Activated naive CD4-positive, alpha-beta T cell (primary cell): ENCODE results near the gene ABHD1.

Experiments used
- DNase-seq, 4 experiments: peaks; one replicate each; lab custom pipeline; 2025; lab: John Stamatoyannopoulos, UW

Gene ABHD1

DNA sequence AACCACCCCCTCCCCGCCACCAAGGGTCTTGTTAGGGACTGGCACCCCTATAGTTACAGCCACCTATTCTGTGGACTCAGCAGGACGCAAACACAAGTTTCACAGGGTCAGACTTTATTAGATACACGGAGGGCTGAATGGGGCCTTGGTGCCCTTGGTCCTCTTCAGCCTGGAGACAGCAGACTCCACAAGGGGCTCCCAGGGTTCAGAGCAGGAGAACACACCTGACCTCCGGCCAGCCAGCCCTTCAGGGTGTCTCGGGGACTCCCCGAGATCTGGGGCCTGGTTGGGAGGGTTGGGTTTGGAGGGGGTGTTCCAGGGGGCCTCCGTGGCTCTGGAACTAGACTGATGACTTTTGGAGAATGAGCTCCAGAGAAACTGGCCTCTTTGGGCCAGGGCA, 13.1 kb downstream of the ABHD1 start:
- no peak for DNase-seq

DNA sequence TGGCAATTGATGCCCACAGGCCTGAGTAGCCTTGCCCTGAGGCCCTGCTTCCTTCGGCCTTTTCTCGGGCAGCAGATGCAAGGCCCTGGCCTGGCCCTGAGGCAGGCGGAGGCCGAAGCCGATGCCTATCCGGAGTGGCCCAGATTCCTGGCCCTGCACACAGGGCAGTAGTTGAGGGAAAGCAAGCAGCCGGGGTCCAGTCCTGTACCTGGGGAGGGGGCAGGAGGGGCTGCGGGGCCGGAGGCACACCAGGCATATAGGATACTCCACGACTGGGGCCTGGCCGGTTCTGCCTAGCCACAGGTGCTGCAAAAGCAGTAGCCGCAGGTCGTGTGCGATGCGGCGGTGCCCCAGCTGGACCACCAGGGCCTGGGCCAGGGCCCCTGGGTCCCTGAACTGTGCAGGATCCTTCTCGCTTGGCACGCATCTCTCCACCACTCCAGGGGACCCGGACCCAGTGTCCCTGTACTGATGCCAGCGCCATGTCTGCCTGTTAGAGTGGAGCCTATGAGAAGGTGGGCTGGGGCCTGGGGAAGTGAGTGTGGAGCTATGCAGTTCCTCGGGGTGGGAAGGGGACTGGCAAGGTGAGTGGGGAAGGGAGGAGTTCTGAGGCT, 13.8 kb downstream of the ABHD1 start:
- DNase-seq: no peak

DNA sequence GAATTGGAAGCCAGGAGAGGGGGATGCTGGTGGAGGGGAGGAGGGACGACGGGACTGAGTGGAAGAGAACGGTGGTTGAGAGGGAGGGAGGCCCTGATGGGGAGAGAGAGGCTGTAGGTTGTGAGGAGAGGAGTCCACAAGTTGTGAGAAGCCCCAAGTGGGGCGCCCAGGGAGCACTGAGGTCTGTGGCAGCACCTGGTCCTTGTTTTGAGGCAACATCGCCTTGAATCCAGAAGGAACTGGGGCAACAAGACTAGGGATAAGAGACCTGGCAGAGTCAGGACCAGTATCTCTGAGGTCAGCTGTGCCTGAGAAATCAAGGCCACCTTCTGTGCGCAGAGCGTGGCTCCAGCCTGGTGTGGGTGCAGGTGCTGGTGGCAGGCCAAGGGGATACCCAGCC, 14.5 kb downstream of the ABHD1 start:
- DNase-seq: no peak

DNA sequence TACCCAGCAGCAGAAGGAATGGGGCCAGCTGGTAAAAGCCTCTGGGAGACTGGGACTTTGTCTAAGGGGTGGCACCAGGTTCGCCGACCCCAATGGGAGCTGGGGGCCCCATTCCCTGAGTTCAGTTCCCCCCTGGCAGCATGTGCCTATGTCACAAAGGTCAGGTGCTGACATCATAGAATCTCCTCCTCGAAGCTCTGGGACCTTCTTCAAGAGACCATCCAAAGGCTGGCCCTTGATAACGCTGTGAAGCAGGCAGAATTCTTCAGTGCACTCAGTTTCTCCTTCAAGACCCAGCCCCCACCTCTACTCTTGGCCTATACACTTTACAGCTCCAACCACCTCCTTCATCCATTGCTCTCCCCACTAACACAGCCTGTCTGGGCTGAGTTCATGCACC, 15.7 kb downstream of the ABHD1 start, which contains the start of gene PRR30:
Gene PRR30, minus strand, starts transcription at position 101 of the 400 bp plus-strand sequence. CDS start 1,081 bp downstream, outside the sequence.
- DNase-seq: no peak

DNA sequence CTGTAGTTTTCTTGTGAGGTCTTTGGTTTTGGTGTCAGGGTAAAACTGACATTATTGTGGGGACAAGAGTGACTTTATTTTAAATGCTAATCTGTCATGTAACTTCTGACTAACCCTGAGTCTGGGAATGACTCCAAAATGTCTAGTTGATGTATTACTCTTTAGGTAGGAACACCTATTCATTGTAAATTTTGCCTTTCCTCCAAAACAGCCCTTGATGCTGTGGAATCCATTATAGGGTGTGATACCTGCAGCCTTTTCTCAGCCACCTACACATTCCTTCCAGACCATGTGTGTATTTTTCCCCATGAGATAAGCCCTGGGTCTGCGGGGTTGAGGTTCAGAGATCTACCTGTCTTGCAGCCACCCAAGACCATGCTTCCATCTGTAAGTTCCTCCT, 19.7 kb downstream of the ABHD1 start:
- DNase-seq: no peak

DNA sequence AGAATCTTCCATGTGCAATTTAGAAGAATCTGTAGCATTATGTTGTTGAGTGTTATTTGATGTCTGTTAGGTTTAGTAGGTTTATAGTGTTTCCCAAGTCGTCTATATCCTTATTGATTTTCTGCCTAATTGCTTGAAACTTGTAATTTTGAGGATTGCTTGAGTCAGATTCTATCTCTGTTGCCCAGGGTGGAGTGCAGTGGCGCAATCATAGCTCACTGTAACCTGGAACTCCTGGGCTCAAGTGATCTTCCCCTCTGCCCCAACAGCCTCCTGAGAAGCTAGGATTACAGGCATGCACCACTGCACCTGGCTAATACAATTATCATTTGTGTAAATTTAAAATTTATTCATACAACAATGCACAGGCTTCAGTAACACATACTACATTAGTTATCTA, 22.1 kb downstream of the ABHD1 start:
- no peak for DNase-seq

DNA sequence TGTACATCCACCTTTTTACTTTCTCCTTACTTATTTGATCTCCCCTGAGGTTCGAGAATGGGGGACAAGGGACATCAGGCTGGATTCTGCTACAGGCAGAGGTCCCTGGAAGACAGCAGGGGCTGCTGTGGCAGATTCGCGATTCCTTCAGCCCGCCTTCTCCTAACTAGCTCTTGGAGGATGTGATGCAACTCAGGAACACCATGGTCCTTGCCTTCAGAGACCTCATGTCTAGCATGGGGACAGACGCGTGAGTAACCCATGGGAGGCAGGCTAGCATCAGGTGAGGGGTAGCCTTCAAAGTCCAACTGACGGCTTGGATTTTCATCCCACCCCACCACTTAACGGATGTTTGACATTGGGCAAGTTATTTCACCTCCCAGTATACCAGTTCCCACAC, 24.3 kb downstream of the ABHD1 start:
- no peak for DNase-seq

DNA sequence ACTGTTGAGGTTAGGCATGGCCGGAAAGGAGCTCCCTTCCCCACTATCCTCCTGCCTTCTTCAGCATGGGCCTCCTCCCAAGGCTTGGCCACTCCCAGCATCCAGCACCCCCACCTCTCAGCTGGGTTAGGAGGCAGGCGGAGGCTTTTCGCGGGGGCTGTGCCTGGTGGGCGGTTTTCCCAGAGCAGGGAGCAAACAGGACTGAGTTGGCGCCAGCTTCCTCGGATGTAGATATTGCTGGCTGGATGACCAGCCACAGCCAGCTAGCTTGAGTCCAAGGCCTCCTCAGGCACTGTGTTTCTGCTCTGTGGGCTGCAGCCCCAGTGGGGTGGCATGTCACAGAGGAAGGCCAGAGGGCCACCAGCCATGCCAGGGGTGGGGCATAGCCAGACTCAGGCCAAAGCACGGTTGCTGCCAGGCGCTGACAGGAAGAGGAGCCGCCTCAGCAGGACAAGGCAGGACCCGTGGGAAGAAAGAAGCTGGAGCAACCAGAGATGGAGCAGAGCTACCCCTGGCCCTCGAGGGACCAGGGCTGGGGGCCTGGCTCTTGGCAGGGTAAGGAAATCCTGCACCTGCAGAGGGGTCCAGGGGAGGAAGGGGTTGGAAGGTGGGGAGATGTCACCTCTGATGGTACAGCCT, 25.3 kb downstream of the ABHD1 start, which contains the start of gene TCF23:
Gene TCF23, plus strand, starts transcription at position 204 of the 639 bp plus-strand sequence. Its CDS starts 130 bp downstream, at position 334.
- DNase-seq: no peak

DNA sequence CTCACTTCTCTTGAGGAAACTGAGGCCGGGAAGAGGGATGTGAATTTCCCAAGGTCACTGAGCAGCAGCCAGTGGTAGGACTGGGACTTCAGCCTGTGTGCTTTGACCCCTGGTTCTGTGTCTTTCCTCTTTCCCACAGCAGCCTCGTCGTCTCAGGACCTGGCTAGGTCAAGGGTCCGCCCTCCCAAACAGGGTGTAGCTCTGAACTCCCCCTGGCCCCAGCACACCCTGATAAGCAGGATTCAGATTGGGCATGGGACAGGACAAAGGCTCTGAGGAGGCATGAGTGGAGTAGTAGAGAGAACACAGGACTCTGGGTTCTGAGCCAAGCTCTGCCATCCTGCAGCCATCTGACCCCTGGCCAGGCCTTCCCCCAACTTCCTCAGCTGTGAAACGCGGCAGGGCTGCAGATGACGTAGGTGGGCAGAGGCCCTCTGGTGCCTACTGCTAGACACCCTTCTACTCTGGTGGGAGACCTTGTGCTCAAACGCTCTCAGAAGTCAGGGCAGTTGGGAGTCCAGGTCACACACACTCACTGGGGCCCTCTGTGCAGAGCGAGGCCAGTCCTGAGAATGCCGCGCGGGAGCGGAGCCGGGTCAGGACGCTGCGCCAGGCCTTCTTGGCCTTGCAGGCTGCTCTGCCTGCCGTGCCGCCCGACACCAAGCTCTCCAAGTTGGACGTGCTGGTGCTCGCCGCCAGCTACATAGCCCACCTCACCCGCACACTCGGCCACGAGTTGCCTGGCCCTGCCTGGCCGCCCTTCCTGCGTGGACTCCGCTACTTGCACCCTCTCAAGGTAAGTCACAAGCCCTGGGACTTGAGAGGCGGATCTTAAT, 26.2 kb downstream of the ABHD1 start:
- no peak for DNase-seq

DNA sequence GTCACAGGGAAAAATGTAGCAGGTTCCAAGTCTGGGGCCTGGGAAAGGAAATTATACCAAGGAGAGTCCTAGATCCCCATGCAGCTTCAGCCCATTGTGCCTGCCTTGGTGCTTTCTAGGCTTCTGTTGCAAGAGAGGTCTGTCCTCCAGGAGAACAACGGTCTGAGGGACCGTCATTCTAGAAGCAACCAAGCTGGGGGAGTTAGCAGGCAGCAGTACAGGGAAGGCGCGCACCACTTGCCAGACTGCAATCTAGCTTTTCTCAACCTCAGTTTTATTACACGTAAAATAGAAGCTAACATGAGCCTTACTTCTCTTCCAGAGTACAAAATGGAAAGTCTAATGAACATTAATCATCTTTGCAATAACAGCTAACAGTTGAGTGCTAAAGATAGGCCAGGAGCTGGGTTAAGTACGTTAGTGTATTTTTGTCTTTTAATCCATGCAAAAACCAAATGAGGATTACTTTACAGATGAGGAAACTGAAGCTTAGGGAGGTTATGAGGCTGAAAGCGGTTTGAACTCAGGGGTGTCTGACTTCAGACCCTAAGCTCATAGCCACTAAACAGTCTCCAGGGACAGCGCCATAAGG, 27.1 kb downstream of the ABHD1 start:
- no peak for DNase-seq

DNA sequence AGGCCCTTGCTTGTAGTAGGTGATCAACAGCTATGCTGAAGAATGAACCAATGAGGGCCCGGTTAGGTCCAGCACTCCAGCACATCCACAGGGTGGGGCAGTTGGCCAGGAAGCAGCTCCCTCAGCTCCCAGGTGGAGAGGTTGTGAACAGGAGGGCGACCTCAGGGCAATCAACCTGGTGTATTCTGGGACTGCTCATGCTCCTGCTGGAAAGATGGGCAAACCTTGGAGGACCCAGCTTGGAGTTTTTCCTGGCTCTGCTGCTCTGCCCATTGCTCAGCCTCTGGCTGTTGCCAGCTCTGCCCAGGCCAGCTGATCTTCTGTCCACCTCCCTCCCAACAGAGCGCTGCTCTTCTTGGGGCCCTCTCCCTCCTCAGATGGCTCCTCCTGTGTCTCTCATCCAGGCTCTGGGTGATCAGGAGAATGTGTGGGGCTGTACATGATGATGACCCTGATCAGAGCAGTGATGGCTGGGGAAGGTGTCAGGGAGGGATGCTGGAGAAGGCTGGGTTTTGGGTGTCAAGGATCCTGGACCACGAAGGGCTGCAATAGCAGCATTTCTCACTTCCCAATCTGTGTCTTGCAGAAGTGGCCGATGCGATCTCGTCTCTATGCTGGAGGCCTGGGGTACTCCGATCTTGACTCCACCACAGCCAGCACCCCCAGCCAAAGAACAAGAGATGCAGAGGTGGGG, 28.6 kb downstream of the ABHD1 start:
- no peak for DNase-seq

DNA sequence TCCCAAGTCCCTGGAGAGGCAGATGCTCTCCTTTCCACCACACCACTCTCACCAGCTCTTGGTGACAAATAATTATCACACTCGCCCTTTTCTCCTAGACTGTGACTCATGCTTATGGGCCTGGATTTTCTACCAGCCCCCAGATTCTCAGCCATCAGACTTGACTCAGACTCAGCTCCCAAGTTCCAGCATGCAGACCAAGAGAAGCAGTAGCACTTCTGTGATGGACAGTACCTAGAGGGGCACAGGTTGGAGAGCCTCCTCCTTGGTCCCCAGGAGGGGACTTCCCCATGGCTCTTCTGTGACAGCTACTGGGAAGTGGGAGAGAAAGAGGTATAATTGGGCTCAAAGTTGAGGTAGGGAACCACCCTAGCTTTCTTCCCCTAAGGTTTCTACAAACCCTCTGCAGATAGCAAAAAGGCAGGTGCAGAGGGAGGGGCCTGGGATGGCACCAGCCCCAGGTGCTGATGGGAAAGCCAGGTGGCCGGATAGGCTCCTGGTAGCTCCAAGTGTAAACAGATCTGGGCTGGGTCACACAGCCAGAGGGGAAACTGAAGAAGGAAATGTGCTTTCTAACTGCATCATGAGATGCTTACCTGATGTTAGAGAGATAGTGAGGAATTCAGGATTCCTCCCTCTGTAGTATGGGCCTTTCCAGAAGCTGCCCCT, 29.3 kb downstream of the ABHD1 start:
- DNase-seq: no peak

DNA sequence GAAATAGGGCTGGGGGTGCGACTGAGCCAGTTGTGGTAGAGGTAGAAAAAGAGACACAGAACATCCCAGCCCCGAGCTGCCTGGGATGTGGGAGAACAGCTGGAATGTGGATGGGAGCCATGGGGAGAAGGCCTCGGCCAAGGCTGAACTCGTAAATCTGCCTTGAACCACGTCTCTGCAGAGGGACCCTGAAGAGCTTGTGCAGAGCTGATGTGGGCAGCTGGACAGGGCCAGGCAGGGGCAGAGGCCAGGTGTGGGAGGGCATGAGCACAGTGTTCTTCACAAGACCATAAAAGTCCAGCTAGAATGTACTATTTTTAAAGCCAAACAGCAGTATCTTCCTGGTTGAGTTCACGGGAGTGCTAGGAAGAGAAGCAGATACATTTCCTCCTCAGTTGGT, 30.9 kb downstream of the ABHD1 start:
- no peak for DNase-seq

DNA sequence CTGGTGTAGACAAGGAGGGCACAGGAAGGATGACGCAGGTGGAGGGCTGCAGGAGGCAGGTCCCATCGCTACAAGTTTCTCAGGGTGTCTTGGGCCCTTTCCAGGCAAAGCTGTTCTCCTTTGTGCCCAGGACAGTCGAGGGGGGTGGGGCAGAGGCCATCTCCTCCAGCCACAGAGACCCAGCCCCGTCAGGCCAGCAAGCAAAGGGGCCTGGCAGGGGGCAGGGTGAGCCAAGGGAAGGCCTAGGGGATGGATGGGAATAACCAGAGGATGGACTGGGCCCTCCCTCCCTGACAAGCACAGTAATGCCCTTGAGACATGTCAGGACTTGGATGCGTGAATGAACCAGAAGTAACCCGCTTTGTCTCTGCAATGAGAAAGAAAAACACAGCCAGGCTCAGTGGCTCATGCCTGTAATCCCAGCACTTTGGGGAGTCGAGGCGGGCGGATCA, 31.5 kb downstream of the ABHD1 start:
- no peak for DNase-seq

DNA sequence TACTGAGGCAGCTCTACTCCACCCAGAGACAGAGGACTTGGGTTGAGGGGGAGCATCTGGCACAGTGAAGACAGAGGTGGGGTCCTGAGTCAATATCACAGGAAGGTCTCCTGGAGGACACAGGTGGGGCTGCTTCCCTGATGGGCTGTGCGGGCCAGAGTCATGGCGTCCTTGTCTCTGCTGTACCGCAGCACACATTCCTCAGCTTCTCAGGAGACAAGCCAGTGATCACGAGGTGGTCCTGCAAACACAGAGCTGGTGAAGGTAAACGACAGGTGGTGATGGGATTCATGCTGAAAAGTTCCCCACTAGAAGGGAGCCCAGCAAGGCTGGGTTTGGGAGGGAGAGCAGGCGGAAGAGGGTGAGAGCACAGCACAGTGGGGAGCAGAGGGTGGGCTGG, 34.9 kb downstream of the ABHD1 start:
- no peak for DNase-seq

DNA sequence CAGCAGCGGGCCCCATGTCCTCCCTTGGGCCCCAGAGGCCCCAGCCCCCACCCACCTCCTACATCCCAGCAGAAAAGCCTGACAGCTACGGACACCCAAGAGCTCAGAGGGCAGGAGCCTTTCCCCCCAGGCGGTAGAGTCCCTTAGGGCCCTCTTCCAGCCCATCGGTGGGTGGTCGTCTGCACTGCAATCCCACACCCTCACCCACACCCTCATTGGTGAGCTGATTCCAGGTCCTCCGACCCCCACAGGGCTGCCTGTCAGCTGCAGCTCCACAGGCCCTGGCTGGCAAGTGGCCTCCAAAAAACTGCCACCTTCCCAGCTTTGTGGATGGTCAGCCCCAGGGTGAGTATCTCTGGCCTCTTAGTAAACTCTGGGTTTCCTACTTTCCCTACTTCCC, 35.7 kb downstream of the ABHD1 start:
- DNase-seq: no peak

DNA sequence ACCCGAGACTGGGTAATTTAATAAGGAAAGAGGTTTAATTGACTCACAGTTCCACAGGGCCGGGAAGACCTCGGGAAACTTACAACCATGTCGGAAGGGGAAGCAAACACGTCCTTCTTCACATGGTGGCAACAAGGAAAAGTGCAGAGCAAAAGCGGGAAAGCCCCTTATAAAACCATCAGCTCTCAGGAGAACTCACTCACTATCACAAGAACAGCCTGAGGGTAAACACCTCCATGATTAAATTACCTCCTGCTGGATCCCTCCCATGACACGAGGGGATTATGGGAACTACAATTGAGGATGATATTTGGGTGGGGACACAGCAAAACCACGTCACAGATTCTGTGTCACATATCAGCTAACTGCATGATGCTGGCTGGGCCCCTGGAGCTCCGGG, 36.6 kb downstream of the ABHD1 start:
- DNase-seq: no peak

DNA sequence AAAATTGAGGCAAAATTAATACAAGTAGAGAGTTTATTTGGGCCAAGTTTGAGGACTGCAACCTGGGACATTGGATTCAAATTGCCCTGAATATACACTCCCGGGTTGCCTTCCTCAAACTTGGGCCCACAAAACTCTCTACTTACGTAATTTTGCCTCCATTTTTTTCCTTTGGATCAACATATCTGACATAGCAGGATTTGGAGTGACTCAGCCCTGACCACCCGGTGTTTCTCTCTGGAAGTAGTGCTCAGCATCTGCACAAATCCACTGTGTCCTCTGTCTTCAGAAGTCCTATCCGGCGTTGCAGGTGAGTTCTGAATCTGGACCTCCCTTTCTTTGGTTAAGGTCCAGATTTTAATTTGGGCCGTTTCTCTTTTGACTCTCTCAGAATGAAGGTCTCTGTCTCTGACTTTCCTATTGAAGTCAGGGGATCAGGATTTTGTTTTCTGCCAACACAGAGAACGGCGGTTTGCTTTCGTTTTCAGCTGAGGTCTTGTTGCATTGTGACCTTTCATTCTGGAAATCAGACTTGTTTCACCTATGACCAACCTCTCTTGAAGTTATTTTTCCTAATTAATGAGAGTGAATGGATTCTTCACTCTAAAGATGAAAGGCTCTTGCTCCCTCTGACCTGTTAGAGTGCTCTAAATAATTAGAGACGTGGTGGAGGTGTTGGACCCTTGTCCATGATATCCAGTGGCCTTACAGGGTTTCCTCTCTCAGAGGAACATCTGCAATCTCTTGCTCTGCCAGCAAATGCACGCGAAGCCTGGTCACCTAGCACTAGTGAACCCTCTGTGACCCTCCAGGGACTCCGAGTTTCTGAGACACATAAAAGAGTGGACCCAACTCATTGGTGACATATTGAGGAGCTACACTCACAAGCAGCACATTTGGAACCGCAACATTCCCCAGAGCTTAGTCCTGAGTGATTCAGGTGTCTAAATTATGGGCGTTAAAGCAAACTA, 38.8 kb downstream of the ABHD1 start:
- no peak for DNase-seq

DNA sequence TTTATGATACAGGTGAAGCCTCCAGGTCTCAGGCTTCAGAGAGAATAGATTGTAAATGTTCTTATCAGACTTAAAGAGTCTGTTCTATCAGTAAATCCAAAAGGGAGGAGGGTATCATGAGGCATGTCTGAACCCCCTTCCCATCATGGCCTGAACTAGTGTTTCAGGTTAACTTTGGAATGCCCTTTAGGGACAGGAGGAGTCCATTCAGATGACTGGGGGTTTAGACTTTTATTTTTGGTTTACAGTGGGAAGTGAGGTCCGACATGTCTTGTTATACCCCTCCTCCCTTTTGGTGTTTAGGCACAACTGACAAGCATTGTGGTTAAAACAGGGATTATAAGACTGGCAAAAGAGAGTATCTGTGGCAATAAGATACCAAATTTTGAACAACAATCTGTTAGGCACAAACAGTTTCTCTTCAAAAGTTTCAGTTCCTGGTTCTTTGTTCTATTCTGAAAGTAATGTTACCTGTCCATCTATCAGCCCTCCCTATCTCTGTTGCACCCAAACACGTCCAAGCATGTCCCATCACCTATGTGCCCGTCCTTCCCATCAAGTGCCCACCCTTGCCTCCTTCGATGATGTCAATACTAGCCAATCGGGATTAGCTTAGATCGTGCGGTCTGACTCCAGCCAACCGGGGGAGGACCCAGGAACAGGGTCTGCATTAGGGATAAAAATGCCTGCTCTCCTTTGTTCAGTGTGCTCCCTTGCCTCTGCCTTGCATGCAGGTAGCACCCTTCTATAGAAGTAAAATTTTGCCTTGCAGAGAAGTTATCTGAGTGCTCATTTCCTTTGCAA, 41.5 kb downstream of the ABHD1 start:
- no peak for DNase-seq
